Uterus (tissue), 2 donors: ENCODE data around the gene SLC16A2.

ENCODE experiments used
- CTCF ChIP-seq, 4 experiments: fragments of 200-600 bp in 2 of 4; fragments of 450-650 bp in 2 of 4; sonication (generic) in 2 of 4; IDR thresholded peaks; one replicate each; pipeline ENCODE4 v1.5.1; 2016 to 2019; ENCODE audit warnings: antibody characterized with exemption in 4 of 4, mild to moderate bottlenecking in 2 of 4, moderate library complexity in 1 of 4
- POLR2A ChIP-seq, 2 donors: fragments of 450-650 bp; IDR thresholded peaks; one replicate each; pipeline ENCODE4 v1.6.1; 2016; ENCODE audit warnings: antibody characterized with exemption in 2 of 2, mild to moderate bottlenecking in 1 of 2, moderate library complexity in 1 of 2

- TF ChIP-seq CTCF (IDR thresholded peaks at IDR 0.05) (no peak), POLR2A (IDR thresholded peaks at IDR 0.05) (no peak)
Observed at GRCh38 chrX:74535086-74535407, 113.8 kb downstream of the SLC16A2 start.
